ENCODE measurements around the gene KCNQ4. TPM values are rescaled to one million over a fixed set of nuclear protein-coding genes. Genes with fewer than 3 reads are reported as not detected.

KCNQ4 gene
- total and polyA plus RNA-seq, 2 of the 13 experiments (the other 11 are each of a cell fraction or from before 2014, with no cell fraction given), result 0.02 to 0.09 TPM

DNA sequence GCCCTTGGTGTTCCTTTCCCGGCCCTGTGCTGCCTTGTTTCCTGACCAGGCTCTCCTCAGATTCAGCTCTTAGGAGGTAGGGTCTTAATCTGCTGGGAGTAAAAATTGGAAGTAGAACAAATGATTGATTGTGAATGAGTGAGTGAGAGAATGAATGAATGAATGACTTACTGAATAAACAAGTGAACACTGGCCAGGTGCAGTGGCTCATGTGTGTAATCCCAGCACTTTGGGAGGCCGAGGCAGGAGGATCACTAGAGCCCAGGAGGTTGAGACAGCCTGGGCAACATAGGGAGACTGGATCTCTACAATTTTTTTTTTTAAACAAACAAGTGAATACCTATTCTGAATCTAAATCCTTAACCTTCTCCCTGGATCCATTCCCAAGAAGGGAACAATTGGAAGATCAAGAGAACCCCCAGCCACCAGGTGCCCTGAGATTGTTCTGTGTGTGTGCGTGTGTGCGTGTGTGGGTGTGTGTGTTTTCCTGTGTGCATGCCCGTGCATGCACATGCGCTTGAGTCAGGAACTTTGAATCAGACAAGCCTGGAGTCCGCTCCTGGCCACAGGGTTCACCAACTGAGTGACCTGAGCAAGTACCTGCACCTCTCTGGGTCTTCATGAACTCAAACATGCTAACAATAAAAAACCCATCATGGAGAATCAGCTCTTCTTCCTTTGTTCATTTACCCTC, 102.9 kb downstream of the KCNQ4 start (continued):
- TF ChIP-seq, protein P1, sequence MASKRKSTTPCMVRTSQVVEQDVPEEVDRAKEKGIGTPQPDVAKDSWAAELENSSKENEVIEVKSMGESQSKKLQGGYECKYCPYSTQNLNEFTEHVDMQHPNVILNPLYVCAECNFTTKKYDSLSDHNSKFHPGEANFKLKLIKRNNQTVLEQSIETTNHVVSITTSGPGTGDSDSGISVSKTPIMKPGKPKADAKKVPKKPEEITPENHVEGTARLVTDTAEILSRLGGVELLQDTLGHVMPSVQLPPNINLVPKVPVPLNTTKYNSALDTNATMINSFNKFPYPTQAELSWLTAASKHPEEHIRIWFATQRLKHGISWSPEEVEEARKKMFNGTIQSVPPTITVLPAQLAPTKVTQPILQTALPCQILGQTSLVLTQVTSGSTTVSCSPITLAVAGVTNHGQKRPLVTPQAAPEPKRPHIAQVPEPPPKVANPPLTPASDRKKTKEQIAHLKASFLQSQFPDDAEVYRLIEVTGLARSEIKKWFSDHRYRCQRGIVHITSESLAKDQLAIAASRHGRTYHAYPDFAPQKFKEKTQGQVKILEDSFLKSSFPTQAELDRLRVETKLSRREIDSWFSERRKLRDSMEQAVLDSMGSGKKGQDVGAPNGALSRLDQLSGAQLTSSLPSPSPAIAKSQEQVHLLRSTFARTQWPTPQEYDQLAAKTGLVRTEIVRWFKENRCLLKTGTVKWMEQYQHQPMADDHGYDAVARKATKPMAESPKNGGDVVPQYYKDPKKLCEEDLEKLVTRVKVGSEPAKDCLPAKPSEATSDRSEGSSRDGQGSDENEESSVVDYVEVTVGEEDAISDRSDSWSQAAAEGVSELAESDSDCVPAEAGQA (IDR thresholded peaks at IDR 0.05; ENCODE audit: low read depth), result no peak
- TF ChIP-seq, protein P1 (CRISPR knock-in tag; IDR thresholded peaks at IDR 0.05; ENCODE audit: borderline replicate concordance), result no peak

DNA sequence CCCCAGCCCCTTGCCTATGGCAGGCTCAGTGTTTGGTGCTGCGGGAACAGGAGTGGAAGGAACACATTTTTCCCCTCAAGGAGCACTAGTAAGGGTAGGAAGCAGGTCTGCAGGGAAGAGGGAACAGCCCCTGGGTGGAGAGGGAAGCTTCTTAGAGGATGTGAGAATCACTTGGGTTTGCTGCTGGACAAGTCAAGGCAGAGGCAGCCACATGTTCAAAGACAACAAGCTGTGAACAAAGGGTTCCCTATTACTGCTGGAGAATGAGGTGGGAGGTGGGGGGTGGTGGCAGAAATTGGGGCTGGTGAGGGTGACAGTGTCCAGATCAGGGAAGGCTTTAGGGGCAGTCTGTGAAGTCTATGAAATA, 103.4 kb downstream of the KCNQ4 start:
- Histone ChIP-seq H3K4me3 (replicated peaks in 1 of 3; ENCODE audit: insufficient read depth in 1 of 3, low read depth in 2 of 3, low read length in 3 of 3) (no peak overlapping the region), H3K36me3 (replicated peaks in 1 of 2; ENCODE audit: control insufficient read depth in 1 of 2, insufficient read depth in 2 of 2, low read length in 2 of 2) (no peaks in the 10 kb centered on the region), H3K27me3 (ENCODE audit: control insufficient read depth in 1 of 2, insufficient read depth in 2 of 2, low read length in 2 of 2) (no peaks in the 10 kb centered on the region; a peak in 2 of 5 replicates), H3K4me1 (ENCODE audit: insufficient read depth, low read length) (peaks cover 21% of the 10 kb centered on the region), H3K9me3 (ENCODE audit: low read length) (no peaks in the 10 kb centered on the region), H3K4me2 (ENCODE audit: low read depth, low read length) (peak overlapping the region; percentile 13; the same call in 1 of the 2 replicates), H3K27ac (ENCODE audit: extremely low read length, insufficient read depth, low read length) (no peak overlapping the region), H2AFZ (ENCODE audit: low read length) (no peak overlapping the region), H3K9ac (ENCODE audit: insufficient read depth, low read depth, low read length) (no peak overlapping the region), H3K79me2 (ENCODE audit: insufficient read depth, low read length) (no peaks in the 10 kb centered on the region), H4K20me1 (ENCODE audit: insufficient read depth, low read length) (no peaks in the 10 kb centered on the region)
- FAIRE-seq, result no peak
- intact Hi-C loops (cut with micrococcal nuclease; ENCODE audit: unreplicated experiment), result no loop called here
- 86% methylated on average over 1 of the region's 1 CpG for WGBS (ENCODE audit: low lambda C conversion rate)
- DNase-seq (ENCODE audit: low spot score), result no peak
- in situ Hi-C loops (cut with HindIII; ENCODE audit: extremely low pct_ligation_motif_present, low pct_unique_long_range_greater_than_20kb), result no loop called here
- no peak for ATAC-seq
- POLR2A ChIA-PET, result interaction anchor here (1.0 to 1.4 kb wide), 2 partner anchors 25 to 57 kb away, joined by 3 to 5 read pairs; partner anchors contain the start of gene CITED4
- BruUV-seq (replicated peaks), result no TSS peak
- CTCF ChIA-PET (ENCODE audit: low intra/inter-chr PET ratio, low total read pairs), result no interaction called here
- TF ChIP-seq MYNN (CRISPR knock-in tag; IDR thresholded peaks at IDR 0.05; ENCODE audit: low read depth), result no peak
- TF ChIP-seq, protein P2, sequence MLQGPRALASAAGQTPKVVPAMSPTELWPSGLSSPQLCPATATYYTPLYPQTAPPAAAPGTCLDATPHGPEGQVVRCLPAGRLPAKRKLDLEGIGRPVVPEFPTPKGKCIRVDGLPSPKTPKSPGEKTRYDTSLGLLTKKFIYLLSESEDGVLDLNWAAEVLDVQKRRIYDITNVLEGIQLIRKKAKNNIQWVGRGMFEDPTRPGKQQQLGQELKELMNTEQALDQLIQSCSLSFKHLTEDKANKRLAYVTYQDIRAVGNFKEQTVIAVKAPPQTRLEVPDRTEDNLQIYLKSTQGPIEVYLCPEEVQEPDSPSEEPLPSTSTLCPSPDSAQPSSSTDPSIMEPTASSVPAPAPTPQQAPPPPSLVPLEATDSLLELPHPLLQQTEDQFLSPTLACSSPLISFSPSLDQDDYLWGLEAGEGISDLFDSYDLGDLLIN (CRISPR knock-in tag; IDR thresholded peaks at IDR 0.05; ENCODE audit: borderline replicate concordance), result no peak
- TF ChIP-seq ZNF331 (CRISPR knock-in tag; IDR thresholded peaks at IDR 0.05), result no peak
- TF ChIP-seq, protein P3, sequence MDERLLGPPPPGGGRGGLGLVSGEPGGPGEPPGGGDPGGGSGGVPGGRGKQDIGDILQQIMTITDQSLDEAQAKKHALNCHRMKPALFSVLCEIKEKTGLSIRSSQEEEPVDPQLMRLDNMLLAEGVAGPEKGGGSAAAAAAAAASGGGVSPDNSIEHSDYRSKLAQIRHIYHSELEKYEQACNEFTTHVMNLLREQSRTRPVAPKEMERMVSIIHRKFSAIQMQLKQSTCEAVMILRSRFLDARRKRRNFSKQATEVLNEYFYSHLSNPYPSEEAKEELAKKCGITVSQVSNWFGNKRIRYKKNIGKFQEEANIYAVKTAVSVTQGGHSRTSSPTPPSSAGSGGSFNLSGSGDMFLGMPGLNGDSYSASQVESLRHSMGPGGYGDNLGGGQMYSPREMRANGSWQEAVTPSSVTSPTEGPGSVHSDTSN (CRISPR knock-in tag; IDR thresholded peaks at IDR 0.05), result no peak
- no peak for TF ChIP-seq U2AF2 (IDR thresholded peaks at IDR 0.05; ENCODE audit: low read depth, low read length)
- TF ChIP-seq ZNF12 (CRISPR knock-in tag; IDR thresholded peaks at IDR 0.05), result no peak
- TF ChIP-seq, protein P4, sequence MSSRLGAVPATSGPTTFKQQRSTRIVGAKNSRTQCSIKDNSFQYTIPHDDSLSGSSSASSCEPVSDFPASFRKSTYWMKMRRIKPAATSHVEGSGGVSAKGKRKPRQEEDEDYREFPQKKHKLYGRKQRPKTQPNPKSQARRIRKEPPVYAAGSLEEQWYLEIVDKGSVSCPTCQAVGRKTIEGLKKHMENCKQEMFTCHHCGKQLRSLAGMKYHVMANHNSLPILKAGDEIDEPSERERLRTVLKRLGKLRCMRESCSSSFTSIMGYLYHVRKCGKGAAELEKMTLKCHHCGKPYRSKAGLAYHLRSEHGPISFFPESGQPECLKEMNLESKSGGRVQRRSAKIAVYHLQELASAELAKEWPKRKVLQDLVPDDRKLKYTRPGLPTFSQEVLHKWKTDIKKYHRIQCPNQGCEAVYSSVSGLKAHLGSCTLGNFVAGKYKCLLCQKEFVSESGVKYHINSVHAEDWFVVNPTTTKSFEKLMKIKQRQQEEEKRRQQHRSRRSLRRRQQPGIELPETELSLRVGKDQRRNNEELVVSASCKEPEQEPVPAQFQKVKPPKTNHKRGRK (CRISPR knock-in tag; IDR thresholded peaks at IDR 0.05), result no peak
- TF ChIP-seq SRY (CRISPR knock-in tag; IDR thresholded peaks at IDR 0.05), result no peak
- TF ChIP-seq ZNF282 (IDR thresholded peaks at IDR 0.05; ENCODE audit: partially characterized antibody), result no peak
- TF ChIP-seq FOXA1 (IDR thresholded peaks at IDR 0.05), result no peak
- no peak for TF ChIP-seq FOXA1 (CRISPR knock-in tag; IDR thresholded peaks at IDR 0.05)
- no peak for TF ChIP-seq ZNF883 (CRISPR knock-in tag; IDR thresholded peaks at IDR 0.05; ENCODE audit: not compliant biosample characterization)

Data from HepG2 (cell line).